ENCODE measurements around the gene SLC38A3.
A peak's percentile ranks its signal among the peaks of the same experiment; 100 is the strongest.

SLC38A3 gene

DNA sequence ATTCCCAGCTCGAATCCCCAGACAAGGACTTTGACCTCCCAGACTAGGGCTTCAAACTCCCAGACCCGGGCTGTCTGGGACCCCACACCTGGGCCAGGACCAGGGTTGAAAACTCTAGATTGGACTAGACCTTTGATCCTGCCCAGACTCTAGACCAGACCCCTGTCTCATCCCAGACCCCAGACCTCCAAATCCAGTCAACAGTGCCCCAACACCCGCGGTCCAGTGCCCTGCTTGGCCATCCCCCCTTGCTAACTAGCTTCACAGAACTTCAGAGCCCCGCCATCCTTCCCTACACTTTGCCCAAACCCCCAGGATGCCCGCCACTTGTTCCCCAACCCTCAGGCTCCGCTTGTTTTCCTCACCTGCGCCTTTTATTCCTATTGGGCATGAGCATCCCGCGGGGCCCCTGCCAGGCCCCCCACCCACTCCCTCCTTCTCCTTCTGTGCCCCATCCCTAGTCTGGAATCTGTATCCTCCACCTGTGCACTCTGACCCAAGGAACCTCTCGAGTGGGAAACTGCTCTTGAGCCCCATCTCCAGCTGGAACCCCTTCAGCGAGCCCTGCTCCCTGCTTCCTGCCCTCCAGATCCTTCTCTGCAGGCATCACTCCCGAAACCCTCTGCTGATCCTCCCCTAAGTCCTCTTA is 31.5 kb downstream of the SLC38A3 start:
- Histone ChIP-seq H3K4me1 (peaks cover 23% of the 10 kb centered on the region), H3K27me3 (ENCODE audit: control insufficient read depth, insufficient read depth, low read length) (no peaks in the 10 kb centered on the region), H3K79me2 (peaks cover 46% of the 10 kb centered on the region), H3K9ac (peak overlapping the region; percentile 47), H3K4me2 (ENCODE audit: low read length) (peak overlapping the region; percentile 100), H3K36me3 (ENCODE audit: control insufficient read depth, insufficient read depth, low read length) (no peaks in the 10 kb centered on the region), H3K4me3 (ENCODE audit: low read depth, low read length) (peak overlapping the region; percentile 84), H3K9me3 (ENCODE audit: control insufficient read depth, low read length) (no peaks in the 10 kb centered on the region), H3K27ac (peak overlapping the region; percentile 91), H2AFZ (peak overlapping the region; percentile 6)
- no peak for TF ChIP-seq CTCF (IDR thresholded peaks at IDR 0.05)

GRCh38 chr3:50237133-50237651 is 32.1 kb downstream of the SLC38A3 start:
- TF ChIP-seq CTCF (IDR thresholded peaks at IDR 0.05), result no peak
- Histone ChIP-seq H3K36me3 (ENCODE audit: control insufficient read depth, insufficient read depth, low read length) (no peaks in the 10 kb centered on the region), H3K4me1 (peaks cover 24% of the 10 kb centered on the region), H3K27ac (peak overlapping the region; percentile 91), H3K4me2 (ENCODE audit: low read length) (peak overlapping the region; percentile 100), H3K79me2 (peaks cover 51% of the 10 kb centered on the region), H3K9ac (peak overlapping the region; percentile 47), H3K27me3 (ENCODE audit: control insufficient read depth, insufficient read depth, low read length) (no peaks in the 10 kb centered on the region), H3K4me3 (ENCODE audit: low read depth, low read length) (peak overlapping the region; percentile 84), H2AFZ (peak overlapping the region; percentile 9), H3K9me3 (ENCODE audit: control insufficient read depth, low read length) (no peaks in the 10 kb centered on the region)

DNA sequence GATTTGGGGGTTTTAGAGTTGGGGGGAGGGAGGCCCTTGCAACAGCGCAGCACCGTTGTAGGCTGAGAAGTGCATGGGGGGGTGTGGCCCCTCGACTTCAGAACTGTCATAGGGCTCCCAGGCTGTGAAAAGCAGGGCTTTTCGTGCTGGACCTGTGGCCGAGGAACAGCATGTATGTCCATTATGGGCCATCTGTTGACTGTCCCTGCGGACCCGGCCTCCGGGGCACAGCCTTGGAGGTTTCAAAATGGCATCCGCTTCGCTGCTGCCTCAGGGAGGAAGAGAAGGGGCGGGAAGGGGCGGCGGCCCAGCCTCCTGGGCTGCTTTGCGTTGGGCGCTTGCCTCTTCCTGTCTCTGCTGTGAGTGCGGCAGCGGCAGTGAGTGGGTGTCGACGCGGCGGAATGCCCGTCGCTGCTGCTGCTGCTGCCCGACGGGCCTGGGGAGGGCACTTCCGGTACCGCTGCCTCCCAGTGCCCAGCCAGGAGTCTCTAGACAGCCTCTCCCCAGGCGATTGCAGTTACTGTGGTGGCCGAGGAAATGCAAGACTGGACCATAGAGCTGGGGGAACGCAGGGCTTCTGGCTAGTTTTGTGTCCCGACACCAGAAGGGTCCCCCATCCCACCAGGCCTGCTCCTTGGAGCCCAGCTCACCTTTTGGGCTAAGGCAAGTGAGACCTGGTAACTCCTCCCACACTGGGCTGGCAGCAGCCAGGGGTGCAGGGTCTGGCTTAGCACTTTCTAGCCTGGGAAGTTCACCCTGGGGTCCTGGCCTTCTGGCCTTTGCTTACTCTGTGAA is 32.9 kb downstream of the SLC38A3 start:
- Histone ChIP-seq H3K36me3 (ENCODE audit: control insufficient read depth, insufficient read depth, low read length) (no peaks in the 10 kb centered on the region), H3K27me3 (ENCODE audit: control insufficient read depth, insufficient read depth, low read length) (no peaks in the 10 kb centered on the region), H3K9ac (peak overlapping the region; percentile 47), H3K79me2 (peaks cover 58% of the 10 kb centered on the region), H3K4me2 (ENCODE audit: low read length) (peak overlapping the region; percentile 100), H2AFZ (peak overlapping the region; percentile 4), H3K27ac (peak overlapping the region; percentile 91), H3K4me1 (peaks cover 30% of the 10 kb centered on the region), H3K9me3 (ENCODE audit: control insufficient read depth, low read length) (no peaks in the 10 kb centered on the region), H3K4me3 (ENCODE audit: low read depth, low read length) (peak overlapping the region; percentile 84)
- no peak for TF ChIP-seq CTCF (IDR thresholded peaks at IDR 0.05)

DNA sequence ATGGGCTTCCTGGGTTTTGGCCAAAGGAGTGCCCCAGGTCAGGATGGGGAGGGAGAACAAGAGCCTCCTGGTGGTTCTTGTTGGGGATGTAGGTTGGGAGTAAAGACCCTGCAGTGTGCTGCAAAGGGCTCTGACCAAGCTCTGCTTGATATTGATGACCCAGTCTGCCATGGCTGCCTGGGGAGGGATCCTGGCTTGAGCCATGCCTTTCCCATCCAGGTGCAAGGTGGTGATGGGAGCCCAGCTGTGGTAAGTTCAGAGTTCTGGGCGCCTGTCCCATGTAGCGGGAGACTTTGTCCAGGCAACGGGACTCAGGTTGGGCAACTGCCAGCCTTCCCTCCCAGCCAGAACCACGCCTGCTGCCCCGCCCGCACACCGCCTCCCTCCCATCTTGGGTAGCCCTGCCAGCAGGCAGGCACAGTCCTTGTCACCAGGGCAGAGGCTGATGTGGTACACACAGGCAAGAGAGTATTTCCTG is 33.5 kb downstream of the SLC38A3 start:
- Histone ChIP-seq H3K36me3 (ENCODE audit: control insufficient read depth, insufficient read depth, low read length) (no peaks in the 10 kb centered on the region), H3K79me2 (peaks cover 64% of the 10 kb centered on the region), H3K4me2 (ENCODE audit: low read length) (peak overlapping the region; percentile 100), H3K9ac (no peak overlapping the region), H3K4me3 (ENCODE audit: low read depth, low read length) (peak overlapping the region; percentile 84), H3K9me3 (ENCODE audit: control insufficient read depth, low read length) (no peaks in the 10 kb centered on the region), H3K27ac (peak overlapping the region; percentile 91), H2AFZ (no peak overlapping the region), H3K4me1 (peaks cover 34% of the 10 kb centered on the region), H3K27me3 (ENCODE audit: control insufficient read depth, insufficient read depth, low read length) (no peaks in the 10 kb centered on the region)
- TF ChIP-seq CTCF (IDR thresholded peaks at IDR 0.05), result no peak
